GM23338 (cell line): ENCODE results near the gene PGS1. TPM values are rescaled to one million over a fixed set of nuclear protein-coding genes. Genes with fewer than 3 reads are reported as not detected.

Experiments used
- ATAC-seq: fragments of 200-7000 bp; cut with Tn5 transposase; 3 replicates; pipeline ENCODE4 v1.9.1; 2020
- DNase-seq: peaks from one replicate; pipeline ENCODE4 v3.0.0-alpha.2; 2015; ENCODE audit warnings: low spot score
- H2AFZ ChIP-seq: fragments of 200-600 bp; sonication (generic); 2 replicates; pipeline ENCODE4 v1.8.0; 2016; ENCODE audit warnings: antibody characterized with exemption, mild to moderate bottlenecking, moderate library complexity
- H3F3A ChIP-seq: fragments of 200-600 bp; sonication (generic); replicated peaks from 2 replicates; pipeline ENCODE4 v1.8.0; 2017; ENCODE audit warnings: antibody characterized with exemption, mixed run types, low read depth
- H3K27ac ChIP-seq: fragments of 200-600 bp; sonication (generic); 2 replicates; pipeline ENCODE4 v1.6.1; 2016; ENCODE audit warnings: low read depth
- H3K27me3 ChIP-seq: fragments of 200-600 bp; sonication (generic); 2 replicates; pipeline ENCODE4 v1.8.0; 2016; ENCODE audit warnings: mild to moderate bottlenecking, mixed run types, moderate library complexity; ENCODE audit not compliant: insufficient read depth
- H3K36me3 ChIP-seq: fragments of 200-600 bp; sonication (generic); 2 replicates; pipeline ENCODE4 v1.8.0; 2016; ENCODE audit warnings: mild to moderate bottlenecking; ENCODE audit not compliant: insufficient read depth
- H3K4me1 ChIP-seq: fragments of 200-600 bp; sonication (generic); 2 replicates; pipeline ENCODE4 v1.8.0; 2016; ENCODE audit warnings: mild to moderate bottlenecking, moderate library complexity; ENCODE audit not compliant: insufficient read depth
- H3K4me2 ChIP-seq: fragments of 200-600 bp; sonication (generic); 2 replicates; pipeline ENCODE4 v1.7.1; 2017; ENCODE audit warnings: mixed run types
- H3K4me3 ChIP-seq: fragments of 200-600 bp; sonication (generic); 2 replicates; pipeline ENCODE4 v1.6.1; 2016; ENCODE audit warnings: mixed run types
- H3K79me2 ChIP-seq: fragments of 200-600 bp; sonication (generic); replicated peaks from 2 replicates; pipeline ENCODE4 v1.8.0; 2017; ENCODE audit warnings: mild to moderate bottlenecking; ENCODE audit not compliant: insufficient read depth
- H3K9me2 ChIP-seq: fragments of 200-600 bp; sonication (generic); 2 replicates; pipeline ENCODE4 v1.8.0; 2017; ENCODE audit not compliant: insufficient read depth
- H4K20me1 ChIP-seq: fragments of 200-600 bp; sonication (generic); replicated peaks from 2 replicates; pipeline ENCODE4 v1.8.0; 2017; ENCODE audit warnings: mild to moderate bottlenecking; ENCODE audit not compliant: insufficient read depth
- H3K27ac Mint-ChIP-seq: 2 replicates; pipeline ENCODE4 v1.8.0; 2020; ENCODE audit warnings: inconsistent platforms, mild to moderate bottlenecking, moderate library complexity, mixed read lengths
- H3K27me3 Mint-ChIP-seq: 3 replicates; pipeline ENCODE4 v1.8.0; 2022; ENCODE audit warnings: low read depth, mild to moderate bottlenecking, moderate library complexity, mixed read lengths, inconsistent platforms; ENCODE audit not compliant: insufficient read depth, poor library complexity
- H3K36me3 Mint-ChIP-seq: 3 replicates; pipeline ENCODE4 v1.8.0; 2021; ENCODE audit warnings: low read depth, mild to moderate bottlenecking, inconsistent platforms, moderate library complexity, mixed read lengths
- H3K4me1 Mint-ChIP-seq: 3 replicates; pipeline ENCODE4 v1.8.0; 2020; ENCODE audit warnings: mild to moderate bottlenecking, inconsistent platforms, mixed read lengths
- H3K4me3 Mint-ChIP-seq: 3 replicates; pipeline ENCODE4 v1.8.0; 2021; ENCODE audit warnings: moderate library complexity, mild to moderate bottlenecking, inconsistent platforms, mixed read lengths
- H3K9me3 Mint-ChIP-seq: 3 replicates; pipeline ENCODE4 v1.8.0; 2020; ENCODE audit warnings: moderate library complexity, mild to moderate bottlenecking, inconsistent platforms, mixed read lengths
- JUNB ChIP-seq: IDR thresholded peaks from one replicate; pipeline ENCODE4 v1.6.1; 2016; ENCODE audit warnings: antibody characterized with exemption; ENCODE audit not compliant: unreplicated experiment
- STAT1 ChIP-seq: IDR thresholded peaks from one replicate; pipeline ENCODE4 v1.6.1; 2016; ENCODE audit warnings: antibody characterized with exemption; ENCODE audit not compliant: unreplicated experiment
- ZNF114 ChIP-seq: fragments of 250-450 bp; sonication (Bioruptor Pico); IDR thresholded peaks from 2 replicates; pipeline ENCODE4 v1.5.0; 2020; ENCODE audit warnings: mild to moderate bottlenecking, moderate library complexity
- ZNF331 ChIP-seq: fragments of 250-450 bp; sonication (Bioruptor Pico); IDR thresholded peaks from 2 replicates; pipeline ENCODE4 v1.5.0; 2020; ENCODE audit warnings: low read depth, mild to moderate bottlenecking, moderate library complexity
- polyA plus RNA-seq: library from polyadenylated mRNA; unstranded; fragments of >200 nt; fragmentation: Nextera tagmentation; extraction: Ambion mirVana; gene quantifications from 2 replicates; pipeline ENCODE4 v1.2.1, GENCODE V29; 2016
- total RNA-seq: library from RNA; depleted of rRNA; stranded (reverse); fragments of >200 nt; shearing (Covaris generic); gene quantifications from 2 replicates; pipeline ENCODE4 v1.2.3, GENCODE V29; 2014
- TF ChIP-seq, protein P1 (sequence below): fragments of 250-450 bp; sonication (Bioruptor Pico); IDR thresholded peaks from 2 replicates; pipeline ENCODE4 v1.5.0; 2020; ENCODE audit warnings: mild to moderate bottlenecking, moderate library complexity
- TF ChIP-seq, protein P2 (sequence below): IDR thresholded peaks from one replicate; pipeline ENCODE4 v1.6.1; 2018; ENCODE audit warnings: antibody characterized with exemption; ENCODE audit not compliant: unreplicated experiment

The PGS1 gene
- total and polyA plus RNA-seq, 2 experiments from 2014 or later: 43.9 to 67.1 TPM

DNA sequence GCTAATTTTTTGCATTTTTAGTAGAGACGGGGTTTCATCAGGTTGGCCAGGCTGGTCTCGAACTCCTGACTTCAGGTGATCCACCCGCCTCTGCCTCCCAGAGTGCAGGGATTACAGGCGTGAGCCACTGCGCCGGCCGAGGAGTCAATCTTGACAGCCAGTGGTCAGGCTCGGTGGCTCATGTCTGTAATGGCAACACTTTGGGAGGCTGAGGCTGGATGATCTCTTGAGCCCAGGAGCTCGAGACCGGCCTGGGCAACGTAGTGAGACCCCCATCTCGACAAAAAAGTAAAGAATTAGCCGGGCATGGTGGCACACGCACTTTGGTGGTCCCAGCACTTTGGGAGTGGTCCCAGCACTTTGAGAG, 608 bp upstream of the PGS1 start (continued):
- TF ChIP-seq, protein P1, sequence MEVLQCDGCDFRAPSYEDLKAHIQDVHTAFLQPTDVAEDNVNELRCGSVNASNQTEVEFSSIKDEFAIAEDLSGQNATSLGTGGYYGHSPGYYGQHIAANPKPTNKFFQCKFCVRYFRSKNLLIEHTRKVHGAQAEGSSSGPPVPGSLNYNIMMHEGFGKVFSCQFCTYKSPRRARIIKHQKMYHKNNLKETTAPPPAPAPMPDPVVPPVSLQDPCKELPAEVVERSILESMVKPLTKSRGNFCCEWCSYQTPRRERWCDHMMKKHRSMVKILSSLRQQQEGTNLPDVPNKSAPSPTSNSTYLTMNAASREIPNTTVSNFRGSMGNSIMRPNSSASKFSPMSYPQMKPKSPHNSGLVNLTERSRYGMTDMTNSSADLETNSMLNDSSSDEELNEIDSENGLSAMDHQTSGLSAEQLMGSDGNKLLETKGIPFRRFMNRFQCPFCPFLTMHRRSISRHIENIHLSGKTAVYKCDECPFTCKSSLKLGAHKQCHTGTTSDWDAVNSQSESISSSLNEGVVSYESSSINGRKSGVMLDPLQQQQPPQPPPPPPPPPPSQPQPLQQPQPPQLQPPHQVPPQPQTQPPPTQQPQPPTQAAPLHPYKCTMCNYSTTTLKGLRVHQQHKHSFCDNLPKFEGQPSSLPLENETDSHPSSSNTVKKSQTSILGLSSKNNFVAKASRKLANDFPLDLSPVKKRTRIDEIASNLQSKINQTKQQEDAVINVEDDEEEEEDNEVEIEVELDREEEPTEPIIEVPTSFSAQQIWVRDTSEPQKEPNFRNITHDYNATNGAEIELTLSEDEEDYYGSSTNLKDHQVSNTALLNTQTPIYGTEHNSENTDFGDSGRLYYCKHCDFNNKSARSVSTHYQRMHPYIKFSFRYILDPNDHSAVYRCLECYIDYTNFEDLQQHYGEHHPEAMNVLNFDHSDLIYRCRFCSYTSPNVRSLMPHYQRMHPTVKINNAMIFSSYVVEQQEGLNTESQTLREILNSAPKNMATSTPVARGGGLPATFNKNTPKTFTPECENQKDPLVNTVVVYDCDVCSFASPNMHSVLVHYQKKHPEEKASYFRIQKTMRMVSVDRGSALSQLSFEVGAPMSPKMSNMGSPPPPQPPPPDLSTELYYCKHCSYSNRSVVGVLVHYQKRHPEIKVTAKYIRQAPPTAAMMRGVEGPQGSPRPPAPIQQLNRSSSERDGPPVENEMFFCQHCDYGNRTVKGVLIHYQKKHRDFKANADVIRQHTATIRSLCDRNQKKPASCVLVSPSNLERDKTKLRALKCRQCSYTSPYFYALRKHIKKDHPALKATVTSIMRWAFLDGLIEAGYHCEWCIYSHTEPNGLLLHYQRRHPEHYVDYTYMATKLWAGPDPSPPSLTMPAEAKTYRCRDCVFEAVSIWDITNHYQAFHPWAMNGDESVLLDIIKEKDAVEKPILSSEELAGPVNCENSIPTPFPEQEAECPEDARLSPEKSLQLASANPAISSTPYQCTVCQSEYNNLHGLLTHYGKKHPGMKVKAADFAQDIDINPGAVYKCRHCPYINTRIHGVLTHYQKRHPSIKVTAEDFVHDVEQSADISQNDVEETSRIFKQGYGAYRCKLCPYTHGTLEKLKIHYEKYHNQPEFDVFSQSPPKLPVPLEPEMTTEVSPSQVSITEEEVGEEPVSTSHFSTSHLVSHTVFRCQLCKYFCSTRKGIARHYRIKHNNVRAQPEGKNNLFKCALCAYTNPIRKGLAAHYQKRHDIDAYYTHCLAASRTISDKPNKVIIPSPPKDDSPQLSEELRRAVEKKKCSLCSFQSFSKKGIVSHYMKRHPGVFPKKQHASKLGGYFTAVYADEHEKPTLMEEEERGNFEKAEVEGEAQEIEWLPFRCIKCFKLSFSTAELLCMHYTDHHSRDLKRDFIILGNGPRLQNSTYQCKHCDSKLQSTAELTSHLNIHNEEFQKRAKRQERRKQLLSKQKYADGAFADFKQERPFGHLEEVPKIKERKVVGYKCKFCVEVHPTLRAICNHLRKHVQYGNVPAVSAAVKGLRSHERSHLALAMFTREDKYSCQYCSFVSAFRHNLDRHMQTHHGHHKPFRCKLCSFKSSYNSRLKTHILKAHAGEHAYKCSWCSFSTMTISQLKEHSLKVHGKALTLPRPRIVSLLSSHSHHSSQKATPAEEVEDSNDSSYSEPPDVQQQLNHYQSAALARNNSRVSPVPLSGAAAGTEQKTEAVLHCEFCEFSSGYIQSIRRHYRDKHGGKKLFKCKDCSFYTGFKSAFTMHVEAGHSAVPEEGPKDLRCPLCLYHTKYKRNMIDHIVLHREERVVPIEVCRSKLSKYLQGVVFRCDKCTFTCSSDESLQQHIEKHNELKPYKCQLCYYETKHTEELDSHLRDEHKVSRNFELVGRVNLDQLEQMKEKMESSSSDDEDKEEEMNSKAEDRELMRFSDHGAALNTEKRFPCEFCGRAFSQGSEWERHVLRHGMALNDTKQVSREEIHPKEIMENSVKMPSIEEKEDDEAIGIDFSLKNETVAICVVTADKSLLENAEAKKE (CRISPR knock-in tag): no peak

DNA sequence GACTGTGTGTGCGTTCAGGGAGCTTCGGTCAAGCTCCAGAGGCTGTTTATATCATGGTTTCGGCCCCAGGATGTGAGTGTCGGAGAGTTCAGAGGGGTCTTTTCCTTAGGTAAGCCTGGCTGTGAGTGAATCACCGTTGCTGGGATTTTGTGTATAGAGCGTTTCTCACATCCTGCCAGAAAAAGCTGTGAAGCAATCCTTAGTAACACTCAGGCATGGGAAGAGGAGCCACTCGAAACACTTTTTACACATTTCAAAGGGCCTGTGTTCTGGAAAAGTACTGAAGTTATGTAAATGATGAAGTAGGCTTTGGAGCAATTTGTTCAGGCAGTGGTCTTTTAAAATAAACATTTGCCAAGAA, 662 bp downstream of the PGS1 start:
- peak overlapping the region; percentile 100 for H3K4me3 ChIP-seq
- DNase-seq (no peak), ATAC-seq (no peak)
- Mint-ChIP-seq H3K4me1 (peaks cover 69% of the 10 kb centered on the region), H3K4me3 (peak overlapping the region; percentile 99), H3K36me3 (peaks cover 13% of the 10 kb centered on the region), H3K27me3 (peaks cover 13% of the 10 kb centered on the region), H3K27ac (peak overlapping the region; percentile 91), H3K9me3 (no peaks in the 10 kb centered on the region)
- peaks cover 56% of the 10 kb centered on the region for H3K79me2 ChIP-seq
- peak overlapping the region; percentile 85 for H3K27ac ChIP-seq
- H2AFZ ChIP-seq: no peak overlapping the region
- H3F3A ChIP-seq: peaks cover 25% of the 10 kb centered on the region
- H3K4me1 ChIP-seq: peaks cover 60% of the 10 kb centered on the region
- no peaks in the 10 kb centered on the region for H3K27me3 ChIP-seq
- peaks cover 46% of the 10 kb centered on the region for H4K20me1 ChIP-seq
- peak overlapping the region; percentile 90 for H3K4me2 ChIP-seq
- no peaks in the 10 kb centered on the region; the same call in 1 of the 2 replicates for H3K36me3 ChIP-seq
- no peaks in the 10 kb centered on the region for H3K9me2 ChIP-seq
- TF ChIP-seq, protein P1 (CRISPR knock-in tag): no peak
- TF ChIP-seq ZNF331 (CRISPR knock-in tag) (no peak), ZNF114 (CRISPR knock-in tag) (no peak), STAT1 (no peak), JUNB (no peak)
- TF ChIP-seq, protein P2, sequence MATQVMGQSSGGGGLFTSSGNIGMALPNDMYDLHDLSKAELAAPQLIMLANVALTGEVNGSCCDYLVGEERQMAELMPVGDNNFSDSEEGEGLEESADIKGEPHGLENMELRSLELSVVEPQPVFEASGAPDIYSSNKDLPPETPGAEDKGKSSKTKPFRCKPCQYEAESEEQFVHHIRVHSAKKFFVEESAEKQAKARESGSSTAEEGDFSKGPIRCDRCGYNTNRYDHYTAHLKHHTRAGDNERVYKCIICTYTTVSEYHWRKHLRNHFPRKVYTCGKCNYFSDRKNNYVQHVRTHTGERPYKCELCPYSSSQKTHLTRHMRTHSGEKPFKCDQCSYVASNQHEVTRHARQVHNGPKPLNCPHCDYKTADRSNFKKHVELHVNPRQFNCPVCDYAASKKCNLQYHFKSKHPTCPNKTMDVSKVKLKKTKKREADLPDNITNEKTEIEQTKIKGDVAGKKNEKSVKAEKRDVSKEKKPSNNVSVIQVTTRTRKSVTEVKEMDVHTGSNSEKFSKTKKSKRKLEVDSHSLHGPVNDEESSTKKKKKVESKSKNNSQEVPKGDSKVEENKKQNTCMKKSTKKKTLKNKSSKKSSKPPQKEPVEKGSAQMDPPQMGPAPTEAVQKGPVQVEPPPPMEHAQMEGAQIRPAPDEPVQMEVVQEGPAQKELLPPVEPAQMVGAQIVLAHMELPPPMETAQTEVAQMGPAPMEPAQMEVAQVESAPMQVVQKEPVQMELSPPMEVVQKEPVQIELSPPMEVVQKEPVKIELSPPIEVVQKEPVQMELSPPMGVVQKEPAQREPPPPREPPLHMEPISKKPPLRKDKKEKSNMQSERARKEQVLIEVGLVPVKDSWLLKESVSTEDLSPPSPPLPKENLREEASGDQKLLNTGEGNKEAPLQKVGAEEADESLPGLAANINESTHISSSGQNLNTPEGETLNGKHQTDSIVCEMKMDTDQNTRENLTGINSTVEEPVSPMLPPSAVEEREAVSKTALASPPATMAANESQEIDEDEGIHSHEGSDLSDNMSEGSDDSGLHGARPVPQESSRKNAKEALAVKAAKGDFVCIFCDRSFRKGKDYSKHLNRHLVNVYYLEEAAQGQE: no peak
